Ovary (tissue), 9 donors: ENCODE results near the gene MSI2. TPM values are rescaled to one million over a fixed set of nuclear protein-coding genes. Genes with fewer than 3 reads are reported as not detected.

Source experiments
- DNase-seq, 5 donors: peaks; one replicate each; pipeline ENCODE4 v3.0.0-alpha.2; 2019 to 2020
- H3K27ac ChIP-seq, 2 donors: fragments of 200-600 bp; one replicate each; pipeline versions ENCODE4 v1.5.1 to v1.8.0; 2019 to 2022
- H3K27me3 ChIP-seq: fragments of 200-600 bp; one replicate; pipeline ENCODE4 v1.8.0; 2022
- H3K36me3 ChIP-seq: fragments of 200-600 bp; sonication (generic); one replicate; pipeline ENCODE4 v1.5.1; 2019
- H3K4me1 ChIP-seq: one replicate; pipeline ENCODE4 v1.8.1; 2013; ENCODE audit warnings: mild to moderate bottlenecking, moderate library complexity; ENCODE audit not compliant: insufficient read depth
- H3K4me3 ChIP-seq: fragments of 200-600 bp; sonication (generic); one replicate; pipeline ENCODE4 v1.5.1; 2017
- H3K9me3 ChIP-seq, 2 donors: fragments of 200-600 bp in 1 of 2; sonication (generic) in 1 of 2; one replicate each; pipeline versions ENCODE4 v1.5.1 to v1.8.1; 2013 to 2019; ENCODE audit warnings: mild to moderate bottlenecking in 1 of 2, moderate library complexity in 1 of 2
- EP300 ChIP-seq: sonication (generic); formaldehyde crosslinking; IDR thresholded peaks from one replicate; pipeline ENCODE4 v1.6.1; 2017; ENCODE audit warnings: antibody characterized with exemption
- POLR2A ChIP-seq: fragments of 450-650 bp; IDR thresholded peaks from one replicate; pipeline ENCODE4 v1.6.1; 2017; ENCODE audit warnings: antibody characterized with exemption, mild to moderate bottlenecking, moderate library complexity
- WGBS, 3 donors: extraction: QIAGEN DNeasy Blood & Tissue Kit in 1 of 3; methylation state at CpG; one replicate each; pipeline versions ENCODE4 v1.1.5 to v1.1.7; 2013 to 2017; 5-methylcytosine and 5-hydroxymethylcytosine counted together
- intact Hi-C, 4 donors: fragments of 100-400 bp; cut with DNase I; formaldehyde crosslinking; loops; one replicate each; pipeline versions ENCODE4 v1.11.0 to v1.15.1; 2022 to 2023
- polyA plus RNA-seq, 2 donors: library from polyadenylated mRNA; stranded (reverse); fragments of 200-250 nt in 1 of 2; fragments of 350-450 nt in 1 of 2; fragmentation: Illumina TruSeq in 1 of 2; extraction: RNeasy Lipid Tissue Mini Kit (QIAGEN cat#74804) in 1 of 2; gene quantifications; one replicate each; pipeline ENCODE4 v1.2.3, GENCODE V29; 2013 to 2014
- total RNA-seq, 7 donors: library from RNA; depleted of rRNA in 2 of 7; stranded (reverse); fragments of >200 nt in 2 of 7; fragmentation: NEBNext Ultra II Directional in 3 of 7; extraction: Animal tissue kit (Norgen Biotek cat#: 25700) in 3 of 7; gene quantifications; one replicate each; pipeline versions ENCODE4 v1.1.0 to v1.2.4, GENCODE V29; 2016 to 2023
- TF ChIP-seq, protein P1 (sequence below), 3 donors: fragments of 450-650 bp in 2 of 3; fragments of 200-600 bp in 1 of 3; IDR thresholded peaks; one replicate each; pipeline versions ENCODE4 v1.5.1 to v1.8.0; 2016 to 2022; ENCODE audit warnings: antibody characterized with exemption in 3 of 3, mild to moderate bottlenecking in 1 of 3
- donor health status: DM: no; HTN: no; CAD: no; lungs with moderate emphysema.
- donor health status: DM: no; HTN: no; CAD: no.
- donor health status: Bipolar disorder and iron deficiency.
- donor health status: DM: yes; HTN: yes; CAD: no.
- donor health status: DM: no; HTN: no; CAD: no.
- donor health status: DM: yes; HTN: yes; CAD: no.

The MSI2 gene
- total and polyA plus RNA-seq, 9 donors = 43.1 to 199 (median 120) TPM

DNA sequence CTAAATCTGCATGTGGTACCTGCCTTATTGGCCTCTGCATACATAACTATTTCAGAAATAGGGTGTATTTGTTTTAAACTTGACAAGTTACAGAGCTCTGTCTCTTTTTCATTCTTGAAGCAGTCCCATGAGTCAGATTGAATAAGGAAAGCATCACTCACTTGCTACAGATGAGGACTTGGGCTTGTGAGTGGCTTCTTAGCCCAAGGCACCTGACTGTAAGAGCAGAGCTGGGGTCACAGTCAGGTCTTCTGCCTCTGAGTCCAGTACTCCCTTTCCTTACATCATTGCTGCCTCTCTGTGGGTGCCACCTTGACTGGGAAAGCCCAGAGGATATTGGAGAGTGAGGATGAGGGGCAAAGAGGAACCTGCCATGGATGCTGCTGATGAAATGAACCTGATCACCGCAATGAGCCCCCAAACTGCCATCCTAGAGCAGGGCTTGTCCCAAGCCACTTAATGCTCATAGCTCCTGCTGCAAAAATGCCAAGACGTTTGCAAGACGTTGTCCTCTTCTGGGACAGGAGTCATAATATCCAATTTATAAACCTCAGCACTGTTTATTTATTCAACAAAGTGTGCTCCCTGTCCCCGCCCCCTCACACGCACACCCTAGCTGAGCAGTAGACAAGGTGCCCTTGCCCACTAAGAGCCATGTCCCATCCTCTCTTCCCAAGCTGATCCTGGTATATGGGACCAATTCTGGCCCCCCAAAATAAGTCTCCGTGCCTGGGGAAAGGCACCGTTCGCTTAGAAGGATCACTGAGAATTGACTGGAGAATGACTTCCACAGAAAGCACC lies 414.6 kb downstream of the MSI2 start:
- Histone ChIP-seq H3K36me3 (no peaks in the 10 kb centered on the region), H3K4me3 (no peak overlapping the region), H3K9me3 (no peaks in the 10 kb centered on the region), H3K4me1 (peaks cover 2% of the 10 kb centered on the region), H3K27ac (no peak overlapping the region), H3K27me3 (no peaks in the 10 kb centered on the region)
- 87 to 90% (median 90%) methylated on average over 8 of the region's 8 CpGs for WGBS, 3 donors
- intact Hi-C loops = loop anchor here in 3 of 4 donors (5.0 to 10.0 kb wide), 4 partner anchors 74 to 429 kb away; partner anchors contain the start of gene MSI2 (in 1 of the 3)
- DNase-seq = peak in 2 of 5 donors; percentile 5 to 12
- TF ChIP-seq, protein P1, sequence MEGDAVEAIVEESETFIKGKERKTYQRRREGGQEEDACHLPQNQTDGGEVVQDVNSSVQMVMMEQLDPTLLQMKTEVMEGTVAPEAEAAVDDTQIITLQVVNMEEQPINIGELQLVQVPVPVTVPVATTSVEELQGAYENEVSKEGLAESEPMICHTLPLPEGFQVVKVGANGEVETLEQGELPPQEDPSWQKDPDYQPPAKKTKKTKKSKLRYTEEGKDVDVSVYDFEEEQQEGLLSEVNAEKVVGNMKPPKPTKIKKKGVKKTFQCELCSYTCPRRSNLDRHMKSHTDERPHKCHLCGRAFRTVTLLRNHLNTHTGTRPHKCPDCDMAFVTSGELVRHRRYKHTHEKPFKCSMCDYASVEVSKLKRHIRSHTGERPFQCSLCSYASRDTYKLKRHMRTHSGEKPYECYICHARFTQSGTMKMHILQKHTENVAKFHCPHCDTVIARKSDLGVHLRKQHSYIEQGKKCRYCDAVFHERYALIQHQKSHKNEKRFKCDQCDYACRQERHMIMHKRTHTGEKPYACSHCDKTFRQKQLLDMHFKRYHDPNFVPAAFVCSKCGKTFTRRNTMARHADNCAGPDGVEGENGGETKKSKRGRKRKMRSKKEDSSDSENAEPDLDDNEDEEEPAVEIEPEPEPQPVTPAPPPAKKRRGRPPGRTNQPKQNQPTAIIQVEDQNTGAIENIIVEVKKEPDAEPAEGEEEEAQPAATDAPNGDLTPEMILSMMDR (IDR thresholded peaks at IDR 0.05) = no peak
- TF ChIP-seq POLR2A = no peak
- TF ChIP-seq EP300 = no peak

DNA sequence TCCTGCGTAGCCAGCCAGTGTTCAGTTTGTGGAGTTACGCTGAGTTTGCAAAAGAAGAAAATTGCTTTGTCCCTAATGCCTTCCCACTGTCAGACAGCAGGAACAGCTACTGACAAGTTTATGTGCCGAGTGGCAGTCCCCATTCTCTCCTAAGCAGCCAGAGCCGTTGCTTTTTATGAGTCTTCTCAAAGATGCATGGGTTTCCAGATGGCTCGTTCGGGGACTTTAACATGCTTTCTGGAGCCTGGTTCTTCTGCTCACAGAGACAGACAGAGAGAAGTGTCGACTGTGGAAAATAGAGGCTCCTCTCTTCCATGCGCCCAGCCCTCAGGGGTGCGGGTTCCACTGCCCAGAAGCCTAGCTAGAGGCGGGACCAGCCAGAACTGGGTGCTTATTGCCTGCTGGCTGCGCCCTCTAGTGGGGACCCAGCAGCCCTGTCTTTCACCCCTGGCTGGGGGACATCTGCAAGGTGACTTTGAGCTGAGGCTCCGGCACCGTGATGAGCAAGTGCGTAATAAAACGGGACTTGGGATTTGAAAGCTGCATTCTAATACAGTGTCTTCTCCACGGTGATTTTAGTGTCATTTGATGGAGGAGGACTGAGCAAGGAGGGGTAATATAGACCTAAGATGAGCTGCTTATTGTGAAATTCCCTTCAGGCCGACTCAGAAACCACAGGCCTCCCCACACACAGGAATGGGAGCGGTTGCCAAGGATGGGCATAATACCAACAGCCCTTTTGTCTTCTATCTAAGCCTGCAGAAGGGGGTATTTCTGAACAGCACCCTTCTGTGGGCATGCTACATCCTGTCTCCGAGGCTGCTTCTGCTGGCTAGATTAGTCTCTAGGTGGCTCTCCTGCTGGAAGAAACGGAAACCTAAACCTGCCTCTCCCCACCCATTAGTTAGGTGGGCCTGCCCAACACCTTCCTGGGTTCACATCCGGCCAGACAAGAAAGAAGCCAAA lies 415.6 kb downstream of the MSI2 start:
- 54 to 57% (median 57%) methylated on average over 21 of the region's 21 CpGs for WGBS, 3 donors
- H3K4me3 ChIP-seq = no peak overlapping the region
- DNase-seq = peak; percentile 71 to 81 (median 77)
- no peaks in the 10 kb centered on the region for H3K9me3 ChIP-seq
- TF ChIP-seq, protein P1 (IDR thresholded peaks at IDR 0.05) = peak; percentile 82 to 86 (median 83)
- no peak for TF ChIP-seq POLR2A
- intact Hi-C loops = loop anchor here in 3 of 4 donors (5.0 to 10.0 kb wide), 4 partner anchors 75 to 430 kb away; partner anchors contain the start of gene MSI2 (in 1 of the 3)
- no peaks in the 10 kb centered on the region for H3K4me1 ChIP-seq
- H3K27ac ChIP-seq = no peak overlapping the region
- H3K27me3 ChIP-seq = no peaks in the 10 kb centered on the region
- no peaks in the 10 kb centered on the region for H3K36me3 ChIP-seq

DNA sequence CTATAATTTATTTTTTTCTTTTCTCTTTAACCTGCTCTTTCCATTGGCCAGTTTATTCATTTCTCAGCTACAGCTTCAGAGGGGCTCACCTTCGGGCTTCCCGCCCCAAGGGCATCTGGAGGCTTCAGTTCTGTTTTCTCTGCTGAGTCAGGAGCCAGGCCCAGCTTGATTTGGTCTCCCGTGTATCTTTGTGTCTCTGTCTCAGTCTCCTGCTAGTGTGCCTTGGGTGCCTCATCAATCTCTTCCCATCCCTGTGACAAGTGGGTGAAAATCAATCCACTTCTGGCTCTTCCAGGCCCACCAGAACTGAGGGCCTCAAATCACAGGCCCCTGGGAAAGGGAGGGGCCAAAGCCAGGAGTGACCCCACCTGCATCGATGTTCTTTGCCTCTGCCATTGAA lies 416.6 kb downstream of the MSI2 start:
- no peaks in the 10 kb centered on the region for H3K27me3 ChIP-seq
- intact Hi-C loops = loop anchor here in 3 of 4 donors (5.0 to 10.0 kb wide), 4 partner anchors 76 to 431 kb away; partner anchors contain the start of gene MSI2 (in 1 of the 3)
- H3K27ac ChIP-seq = no peak overlapping the region
- H3K9me3 ChIP-seq = no peaks in the 10 kb centered on the region
- TF ChIP-seq EP300 = no peak
- no peak for TF ChIP-seq POLR2A
- TF ChIP-seq, protein P1 (IDR thresholded peaks at IDR 0.05) = no peak
- peak in 1 of 5 donors; percentile 3 for DNase-seq
- 88 to 91% (median 90%) methylated on average over 4 of the region's 4 CpGs for WGBS, 3 donors
- no peaks in the 10 kb centered on the region for H3K4me1 ChIP-seq
- no peak overlapping the region for H3K4me3 ChIP-seq
- H3K36me3 ChIP-seq = no peaks in the 10 kb centered on the region

DNA sequence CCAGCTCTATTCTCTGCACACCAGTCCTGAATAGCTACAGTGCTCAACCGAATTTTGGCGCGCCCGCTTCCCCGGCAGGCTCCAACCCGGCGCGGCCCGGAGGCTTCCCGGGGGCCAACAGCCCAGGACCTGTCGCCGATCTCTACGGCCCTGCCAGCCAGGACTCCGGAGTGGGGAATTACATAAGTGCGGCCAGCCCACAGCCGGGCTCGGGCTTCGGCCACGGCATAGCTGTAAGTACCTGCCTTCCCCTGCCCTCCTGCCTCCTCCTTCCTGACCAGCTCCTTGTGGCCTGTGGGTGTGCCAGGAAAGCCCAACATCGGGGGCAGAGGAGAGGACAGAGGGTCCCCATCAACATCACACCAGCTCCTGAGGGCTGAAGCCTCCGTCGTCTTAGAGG lies 418.6 kb downstream of the MSI2 start:
- DNase-seq = peak in 1 of 5 donors; percentile 4
- intact Hi-C loops = loop anchor here in 3 of 4 donors (5.0 to 10.0 kb wide), 4 partner anchors 78 to 433 kb away; partner anchors contain the start of gene MSI2 (in 1 of the 3)
- H3K9me3 ChIP-seq = no peaks in the 10 kb centered on the region
- no peaks in the 10 kb centered on the region for H3K27me3 ChIP-seq
- H3K36me3 ChIP-seq = no peaks in the 10 kb centered on the region
- TF ChIP-seq, protein P1 (IDR thresholded peaks at IDR 0.05) = no peak
- no peak for TF ChIP-seq EP300
- no peak for TF ChIP-seq POLR2A
- 94 to 97% (median 95%) methylated on average over 22 of the region's 22 CpGs for WGBS, 3 donors
- no peak overlapping the region for H3K27ac ChIP-seq
- no peak overlapping the region for H3K4me3 ChIP-seq
- H3K4me1 ChIP-seq = no peaks in the 10 kb centered on the region
